GM12878 (cell line): ENCODE data around the gene SNX10. TPM values are rescaled to one million over a fixed set of nuclear protein-coding genes. Genes with fewer than 3 reads are reported as not detected.

Experiments used
- E2F4 ChIP-seq: IDR thresholded peaks from 2 replicates; pipeline ENCODE4 v1.6.1; 2012; ENCODE audit warnings: low read depth, low read length, improper control_type of control experiment
- IRF4 ChIP-seq: IDR thresholded peaks from 2 replicates; pipeline ENCODE4 v1.6.1; 2011; ENCODE audit warnings: low read depth, low read length
- KAT2A ChIP-seq: conservative IDR thresholded peaks from 2 replicates; pipeline ENCODE4 v1.6.1; 2011; ENCODE audit warnings: low read depth, low read length; ENCODE audit not compliant: control insufficient read depth
- NR2F1 ChIP-seq: fragments of 450-650 bp; conservative IDR thresholded peaks from 2 replicates; pipeline ENCODE4 v1.6.1; 2017; ENCODE audit warnings: mild to moderate bottlenecking
- POLR2A ChIP-seq: IDR thresholded peaks from 2 replicates; pipeline ENCODE4 v1.6.1; 2011; ENCODE audit warnings: low read depth, mild to moderate bottlenecking, low read length
- SIN3A ChIP-seq: IDR thresholded peaks from 2 replicates; pipeline ENCODE4 v1.6.1; 2012; ENCODE audit warnings: low read depth, low read length, improper control_type of control experiment
- SMAD1 ChIP-seq: fragments of 450-650 bp; IDR thresholded peaks from 2 replicates; pipeline ENCODE4 v1.6.1; 2018; ENCODE audit warnings: mild to moderate bottlenecking, low read depth; ENCODE audit not compliant: partially characterized antibody
- YBX1 ChIP-seq: fragments of 450-650 bp; IDR thresholded peaks from 2 replicates; pipeline ENCODE4 v1.6.1; 2016; ENCODE audit warnings: antibody characterized with exemption
- polyA plus RNA-seq, 11 experiments: library from polyadenylated mRNA; depleted of rRNA in 4 of 11; unstranded in 6 of 11; stranded (reverse) in 5 of 11; fragments of >200 nt; fragmentation: Nextera tagmentation in 4 of 11; fragmentation: Illumina TruSeq in 1 of 11; extraction: Ambion mirVana in 4 of 11; extraction: Trizol in 1 of 11; gene quantifications; 1 replicate in 1 of 11; 2 replicates in 10 of 11; pipeline versions ENCODE4 v1.2.1 to v1.2.3, GENCODE V29; 2011 to 2016; ENCODE audit warnings: inconsistent platforms in 2 of 11, missing spikeins in 2 of 11, low read depth in 1 of 11
- total RNA-seq, 4 experiments: library from RNA; depleted of rRNA in 3 of 4; stranded (reverse); fragments of >200 nt in 3 of 4; fragmentation: Illumina TruSeq in 1 of 4; extraction: Trizol in 1 of 4; gene quantifications; 2 replicates each; pipeline versions ENCODE4 v1.2.1 to v1.2.3, GENCODE V29; 2013 to 2021
- TF ChIP-seq, protein P1 (sequence below): IDR thresholded peaks from 2 replicates; pipeline ENCODE4 v1.6.1; 2012; ENCODE audit warnings: improper control_type of control experiment, low read depth, low read length; ENCODE audit not compliant: insufficient replicate concordance

Gene SNX10
- total and polyA plus RNA-seq, 10 of the 15 experiments (the other 5 are each of a cell fraction or from before 2014, with no cell fraction given), result 22.0 to 56.2 (median 30.1) TPM

GRCh38 chr7:26280097-26280496 lies 11.6 kb upstream of the SNX10 start (continued):
- TF ChIP-seq, protein P1, sequence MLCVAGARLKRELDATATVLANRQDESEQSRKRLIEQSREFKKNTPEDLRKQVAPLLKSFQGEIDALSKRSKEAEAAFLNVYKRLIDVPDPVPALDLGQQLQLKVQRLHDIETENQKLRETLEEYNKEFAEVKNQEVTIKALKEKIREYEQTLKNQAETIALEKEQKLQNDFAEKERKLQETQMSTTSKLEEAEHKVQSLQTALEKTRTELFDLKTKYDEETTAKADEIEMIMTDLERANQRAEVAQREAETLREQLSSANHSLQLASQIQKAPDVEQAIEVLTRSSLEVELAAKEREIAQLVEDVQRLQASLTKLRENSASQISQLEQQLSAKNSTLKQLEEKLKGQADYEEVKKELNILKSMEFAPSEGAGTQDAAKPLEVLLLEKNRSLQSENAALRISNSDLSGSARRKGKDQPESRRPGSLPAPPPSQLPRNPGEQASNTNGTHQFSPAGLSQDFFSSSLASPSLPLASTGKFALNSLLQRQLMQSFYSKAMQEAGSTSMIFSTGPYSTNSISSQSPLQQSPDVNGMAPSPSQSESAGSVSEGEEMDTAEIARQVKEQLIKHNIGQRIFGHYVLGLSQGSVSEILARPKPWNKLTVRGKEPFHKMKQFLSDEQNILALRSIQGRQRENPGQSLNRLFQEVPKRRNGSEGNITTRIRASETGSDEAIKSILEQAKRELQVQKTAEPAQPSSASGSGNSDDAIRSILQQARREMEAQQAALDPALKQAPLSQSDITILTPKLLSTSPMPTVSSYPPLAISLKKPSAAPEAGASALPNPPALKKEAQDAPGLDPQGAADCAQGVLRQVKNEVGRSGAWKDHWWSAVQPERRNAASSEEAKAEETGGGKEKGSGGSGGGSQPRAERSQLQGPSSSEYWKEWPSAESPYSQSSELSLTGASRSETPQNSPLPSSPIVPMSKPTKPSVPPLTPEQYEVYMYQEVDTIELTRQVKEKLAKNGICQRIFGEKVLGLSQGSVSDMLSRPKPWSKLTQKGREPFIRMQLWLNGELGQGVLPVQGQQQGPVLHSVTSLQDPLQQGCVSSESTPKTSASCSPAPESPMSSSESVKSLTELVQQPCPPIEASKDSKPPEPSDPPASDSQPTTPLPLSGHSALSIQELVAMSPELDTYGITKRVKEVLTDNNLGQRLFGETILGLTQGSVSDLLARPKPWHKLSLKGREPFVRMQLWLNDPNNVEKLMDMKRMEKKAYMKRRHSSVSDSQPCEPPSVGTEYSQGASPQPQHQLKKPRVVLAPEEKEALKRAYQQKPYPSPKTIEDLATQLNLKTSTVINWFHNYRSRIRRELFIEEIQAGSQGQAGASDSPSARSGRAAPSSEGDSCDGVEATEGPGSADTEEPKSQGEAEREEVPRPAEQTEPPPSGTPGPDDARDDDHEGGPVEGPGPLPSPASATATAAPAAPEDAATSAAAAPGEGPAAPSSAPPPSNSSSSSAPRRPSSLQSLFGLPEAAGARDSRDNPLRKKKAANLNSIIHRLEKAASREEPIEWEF, result no peak
- no peak for TF ChIP-seq SMAD1
- TF ChIP-seq NR2F1, result no peak
- no peak for TF ChIP-seq YBX1
- no peak for TF ChIP-seq IRF4
- no peak for TF ChIP-seq POLR2A
- TF ChIP-seq SIN3A, result no peak
- TF ChIP-seq KAT2A, result no peak
- TF ChIP-seq E2F4, result no peak
